ENCODE data around the gene LAMB4. TPM values are rescaled to one million over a fixed set of nuclear protein-coding genes. Genes with fewer than 3 reads are reported as not detected.

The LAMB4 gene
- total and polyA plus RNA-seq, 2 of the 8 experiments (the other 6 are each of a cell fraction or from before 2014, with no cell fraction given): not detected

DNA sequence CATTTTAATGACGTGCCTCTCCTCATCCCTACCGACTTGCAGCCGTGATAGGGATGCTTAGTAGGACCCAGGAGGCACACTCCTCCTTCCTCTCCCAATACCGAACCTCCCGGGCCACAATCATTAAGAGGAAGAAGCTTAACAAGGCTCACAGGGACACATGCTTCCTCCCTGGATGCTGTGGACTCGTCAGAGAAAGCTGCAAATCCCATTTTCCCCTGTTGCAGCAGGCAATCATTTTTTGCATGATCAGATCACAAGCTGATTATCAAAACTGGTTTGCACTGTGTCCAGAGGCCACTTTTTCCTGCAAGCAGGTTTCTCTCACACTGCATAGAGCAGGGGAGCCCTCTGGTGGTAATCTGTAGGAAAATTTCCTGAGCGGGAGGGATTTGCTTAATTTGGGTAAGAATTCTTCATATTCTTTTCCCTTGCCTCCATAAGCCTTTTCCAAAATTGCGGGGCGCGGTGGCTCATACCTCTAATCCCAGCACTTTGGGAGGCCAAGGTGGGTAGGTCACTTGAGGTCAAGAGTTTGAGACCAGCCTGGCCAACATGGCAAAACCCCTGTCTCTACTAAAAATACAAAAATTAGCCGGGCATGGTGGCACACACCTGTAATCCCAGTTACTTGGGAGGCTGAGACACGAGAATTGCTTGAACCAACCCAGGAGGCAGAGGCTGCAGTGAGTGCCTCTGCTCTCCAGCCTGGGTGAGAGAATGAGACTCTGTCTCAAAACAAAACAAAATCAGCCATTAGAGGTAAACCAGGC, 16.1 kb upstream of the LAMB4 start:
- Histone ChIP-seq H2AFZ (ENCODE audit: low read length) (peak overlapping the region; percentile 100), H3K4me1 (replicated peaks in 1 of 4; ENCODE audit: control insufficient read depth in 3 of 4, insufficient read depth in 4 of 4, low read length in 3 of 4) (peaks cover 0 to 5% (median 0%) of the 10 kb centered on the region in 4 experiments; a peak in 3 of 7 replicates), H3K18ac (ENCODE audit: extremely low read depth, low read length) (peak overlapping the region; percentile 52; the same call in 1 of the 2 replicates), H3K23ac (ENCODE audit: insufficient read length) (no peak overlapping the region), H3K9me3 (ENCODE audit: insufficient read depth in 2 of 2, low read depth in 1 of 2, low read length in 1 of 2) (no peaks in the 10 kb centered on the region), H3K4ac (replicated peaks; ENCODE audit: insufficient read length, low read depth, low read length) (no peak overlapping the region), H4K8ac (ENCODE audit: extremely low read depth, insufficient read depth, low read length) (no peak overlapping the region), H3K4me2 (ENCODE audit: insufficient read depth in 1 of 2, low read depth in 2 of 2, low read length in 2 of 2) (peak overlapping the region; percentile 23 to 100), H3K9ac (replicated peaks in 1 of 4; ENCODE audit: extremely low read depth in 1 of 4, low read depth in 3 of 4, low read length in 3 of 4) (no peak overlapping the region), H2BK12ac (ENCODE audit: low read depth, low read length) (no peak overlapping the region), H4K91ac (replicated peaks; ENCODE audit: insufficient read length, low read length) (no peak overlapping the region), H3K27ac (ENCODE audit: low read depth, low read length) (no peak overlapping the region), H3K56ac (replicated peaks; ENCODE audit: insufficient read length, low read depth, low read length) (no peak overlapping the region), H3K4me3 (ENCODE audit: extremely low read depth in 1 of 4, insufficient read depth in 2 of 4, low read depth in 3 of 4, low read length in 4 of 4) (peak overlapping the region; percentile 41 to 81 (median 76); a peak in 7 of 8 replicates), H2BK5ac (ENCODE audit: low read depth, low read length) (no peak overlapping the region), H2BK120ac (replicated peaks; ENCODE audit: low read depth, low read length) (peak overlapping the region; percentile 50), H3K79me2 (ENCODE audit: control insufficient read depth in 1 of 2, insufficient read depth in 2 of 2, low read length in 2 of 2) (no peaks in the 10 kb centered on the region), H2BK15ac (ENCODE audit: low read length) (peak overlapping the region; percentile 75; the same call in 1 of the 2 replicates), H3K23me2 (ENCODE audit: low read depth, low read length) (no peaks in the 10 kb centered on the region), H2AK5ac (ENCODE audit: low read depth, low read length) (no peak overlapping the region), H2BK20ac (ENCODE audit: low read length) (no peak overlapping the region), H4K20me1 (replicated peaks in 1 of 2; ENCODE audit: control insufficient read depth in 1 of 2, insufficient read depth in 2 of 2, low read length in 2 of 2) (no peaks in the 10 kb centered on the region), H4K5ac (ENCODE audit: insufficient read length, low read depth, low read length) (no peak overlapping the region), H3K27me3 (replicated peaks in 1 of 4; ENCODE audit: control insufficient read depth in 3 of 4, extremely low read depth in 1 of 4, insufficient read depth in 3 of 4, low read length in 3 of 4) (no peaks in the 10 kb centered on the region), H3K79me1 (ENCODE audit: low read depth, low read length) (no peaks in the 10 kb centered on the region), H3K14ac (ENCODE audit: insufficient read length) (no peak overlapping the region), H3K36me3 (ENCODE audit: control insufficient read depth in 2 of 4, insufficient read depth in 4 of 4, low read length in 3 of 4) (no peaks in the 10 kb centered on the region)
- WGBS, 2 experiments (ENCODE audit: extremely low coverage in 1 of 2, insufficient coverage in 1 of 2, insufficient read length in 1 of 2, insufficient replicate concordance in 2 of 2, low coverage in 1 of 2, low lambda C conversion rate in 2 of 2, missing lambda C conversion rate in 1 of 2): 28% methylated on average over 12 of the region's 12 CpGs; no CpG with 5 or more reads in 1 of the 2 experiments
- peak; percentile 74 for FAIRE-seq
- peak; percentile 39 to 77 for DNase-seq (ENCODE audit: low read depth in 1 of 2, low spot score in 2 of 2)
- ChIA-PET POLR2A (ENCODE audit: partially characterized antibody) (interaction anchor here (1.0 kb wide), 1 partner anchor 179 kb away, joined by 5 read pairs; no protein-coding TSS in a partner anchor), CTCF (ENCODE audit: partially characterized antibody) (interaction anchor here (0.6 to 5.0 kb wide), 49 partner anchors 9 to 683 kb away, joined by 3 to 64 read pairs (median 4); partner anchors contain the start of gene LAMB4)
- no peak for TF ChIP-seq SP1 (IDR thresholded peaks at IDR 0.05; ENCODE audit: low read depth, low read length)
- no peak for TF ChIP-seq SP2 (IDR thresholded peaks at IDR 0.05; ENCODE audit: low read length)
- TF ChIP-seq SIX5 (IDR thresholded peaks at IDR 0.05; ENCODE audit: low read depth, low read length): no peak
- TF ChIP-seq SAP30 (IDR thresholded peaks at IDR 0.05; ENCODE audit: insufficient read depth, insufficient replicate concordance, low read length): no peak
- no peak for TF ChIP-seq KDM4A (IDR thresholded peaks at IDR 0.05; ENCODE audit: low read depth, low read length, severe bottlenecking)
- TF ChIP-seq BCL11A (IDR thresholded peaks at IDR 0.05; ENCODE audit: low read depth in 2 of 2, low read length in 2 of 2): no peak
- no peak for TF ChIP-seq SUZ12 (IDR thresholded peaks at IDR 0.05; ENCODE audit: low read length)
- TF ChIP-seq GTF2F1 (IDR thresholded peaks at IDR 0.05; ENCODE audit: borderline replicate concordance, low read depth, low read length): no peak
- no peak for TF ChIP-seq POU5F1 (IDR thresholded peaks at IDR 0.05; ENCODE audit: low read depth, low read length)
- no peak; a peak in 1 of 4 replicates for TF ChIP-seq HDAC2 (IDR thresholded peaks at IDR 0.05; ENCODE audit: borderline replicate concordance in 1 of 2, low read depth in 2 of 2, low read length in 2 of 2)
- TF ChIP-seq CBX8 (IDR thresholded peaks at IDR 0.05; ENCODE audit: borderline replicate concordance, low read depth, low read length): no peak
- TF ChIP-seq BRCA1 (IDR thresholded peaks at IDR 0.05; ENCODE audit: low read depth, low read length): no peak

All from H1 (cell line).